Activated naive CD8-positive, alpha-beta T cell (primary cell): ENCODE data around the gene CTNNBIP1.
A peak's percentile ranks its signal among the peaks of the same experiment; 100 is the strongest.

ENCODE experiments used
- H3K27ac Mint-ChIP-seq: one replicate; pipeline ENCODE4 v1.8.0; 2021; ENCODE audit warnings: mixed read lengths
- H3K27me3 Mint-ChIP-seq: one replicate; pipeline ENCODE4 v1.8.0; 2021; ENCODE audit warnings: mixed read lengths
- H3K36me3 Mint-ChIP-seq: one replicate; pipeline ENCODE4 v1.8.0; 2021; ENCODE audit warnings: mixed read lengths
- H3K4me1 Mint-ChIP-seq: one replicate; pipeline ENCODE4 v1.8.0; 2021; ENCODE audit warnings: low read depth, mixed read lengths
- H3K4me3 Mint-ChIP-seq: one replicate; pipeline ENCODE4 v1.8.0; 2021; ENCODE audit warnings: mild to moderate bottlenecking, mixed read lengths
- H3K9me3 Mint-ChIP-seq: one replicate; pipeline ENCODE4 v1.8.0; 2021; ENCODE audit warnings: low read depth, mixed read lengths

The CTNNBIP1 gene

GRCh38 chr1:9891207-9891606 is 18.9 kb downstream of the CTNNBIP1 start:
- no peak overlapping the region for H3K27ac Mint-ChIP-seq
- no peaks in the 10 kb centered on the region for H3K27me3 Mint-ChIP-seq
- H3K9me3 Mint-ChIP-seq = no peaks in the 10 kb centered on the region
- no peaks in the 10 kb centered on the region for H3K36me3 Mint-ChIP-seq
- no peak overlapping the region for H3K4me3 Mint-ChIP-seq
- peaks cover 6% of the 10 kb centered on the region for H3K4me1 Mint-ChIP-seq

- Mint-ChIP-seq H3K27ac (no peak overlapping the region), H3K9me3 (no peaks in the 10 kb centered on the region), H3K4me1 (peaks cover 6% of the 10 kb centered on the region), H3K27me3 (no peaks in the 10 kb centered on the region), H3K36me3 (no peaks in the 10 kb centered on the region), H3K4me3 (no peak overlapping the region)
Observed at GRCh38 chr1:9890224-9890731, 19.8 kb downstream of the CTNNBIP1 start.

- peaks cover 6% of the 10 kb centered on the region for H3K4me1 Mint-ChIP-seq
- H3K27ac Mint-ChIP-seq = no peak overlapping the region
- no peak overlapping the region for H3K4me3 Mint-ChIP-seq
- H3K36me3 Mint-ChIP-seq = no peaks in the 10 kb centered on the region
- no peaks in the 10 kb centered on the region for H3K9me3 Mint-ChIP-seq
- no peaks in the 10 kb centered on the region for H3K27me3 Mint-ChIP-seq
Observed at GRCh38 chr1:9889411-9889810, 20.7 kb downstream of the CTNNBIP1 start.

- no peaks in the 10 kb centered on the region for H3K9me3 Mint-ChIP-seq
- H3K4me1 Mint-ChIP-seq = peaks cover 6% of the 10 kb centered on the region
- H3K27ac Mint-ChIP-seq = no peak overlapping the region
- no peaks in the 10 kb centered on the region for H3K27me3 Mint-ChIP-seq
- H3K4me3 Mint-ChIP-seq = no peak overlapping the region
- H3K36me3 Mint-ChIP-seq = no peaks in the 10 kb centered on the region
Observed at GRCh38 chr1:9888886-9889285, 21.2 kb downstream of the CTNNBIP1 start.

DNA sequence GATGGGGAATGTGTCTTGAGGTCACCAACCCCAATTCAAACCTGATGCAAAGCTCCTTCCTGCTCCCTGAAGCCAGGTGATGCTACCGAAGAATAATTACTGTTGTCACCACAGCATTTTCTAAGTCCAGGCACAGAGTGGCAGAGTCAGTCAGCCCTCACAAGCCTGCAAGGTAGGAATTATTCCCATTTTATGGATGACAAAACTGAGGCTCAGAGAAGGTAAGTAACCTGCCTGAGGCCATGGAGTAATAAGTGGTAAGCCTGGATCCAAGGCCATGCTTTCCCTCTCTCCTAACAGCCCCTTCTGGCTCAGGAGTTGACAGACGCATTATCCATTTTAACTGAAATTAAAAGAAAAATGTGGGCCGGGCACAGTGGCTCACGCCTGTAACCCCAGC is 23.0 kb downstream of the CTNNBIP1 start:
- no peak overlapping the region for H3K27ac Mint-ChIP-seq
- H3K9me3 Mint-ChIP-seq = no peaks in the 10 kb centered on the region
- H3K36me3 Mint-ChIP-seq = no peaks in the 10 kb centered on the region
- no peaks in the 10 kb centered on the region for H3K27me3 Mint-ChIP-seq
- H3K4me1 Mint-ChIP-seq = peaks cover 9% of the 10 kb centered on the region
- no peak overlapping the region for H3K4me3 Mint-ChIP-seq

DNA sequence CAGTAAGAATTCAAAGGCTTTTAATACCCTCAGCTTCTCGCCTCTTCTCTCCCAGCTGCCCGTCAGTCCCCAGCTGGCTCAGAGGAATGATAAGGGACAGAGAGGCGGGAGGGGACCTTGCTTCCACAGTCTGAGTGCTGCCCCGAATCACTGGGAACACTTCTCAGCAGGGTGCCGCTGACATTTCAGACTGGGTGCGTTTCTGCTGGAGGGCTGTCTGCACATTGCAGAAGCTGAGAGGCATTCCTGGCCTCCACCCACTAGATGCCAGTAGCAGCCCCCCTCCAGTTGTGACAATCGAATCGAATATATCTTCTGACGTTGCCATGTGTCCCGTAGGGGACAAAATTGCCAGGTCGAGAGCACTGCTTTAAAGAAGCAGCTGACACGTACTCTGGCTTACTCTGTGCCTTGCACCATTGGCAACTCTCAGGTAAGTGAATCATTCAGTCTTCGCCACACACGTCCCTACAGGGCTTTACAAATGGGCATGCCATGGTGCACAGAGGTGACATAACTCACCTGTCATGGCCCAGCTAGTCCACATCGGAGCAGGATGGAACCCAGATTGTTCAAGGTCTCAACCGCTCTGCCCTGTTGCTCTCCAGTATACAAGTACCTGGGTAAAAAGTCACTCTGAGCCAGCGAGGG is 23.9 kb downstream of the CTNNBIP1 start:
- Mint-ChIP-seq H3K4me3 (no peak overlapping the region), H3K4me1 (peaks cover 15% of the 10 kb centered on the region), H3K9me3 (no peaks in the 10 kb centered on the region), H3K27ac (no peak overlapping the region), H3K27me3 (no peaks in the 10 kb centered on the region), H3K36me3 (no peaks in the 10 kb centered on the region)

GRCh38 chr1:9884805-9885204 is 25.3 kb downstream of the CTNNBIP1 start:
- no peaks in the 10 kb centered on the region for H3K27me3 Mint-ChIP-seq
- H3K9me3 Mint-ChIP-seq = no peaks in the 10 kb centered on the region
- peaks cover 15% of the 10 kb centered on the region for H3K4me1 Mint-ChIP-seq
- H3K27ac Mint-ChIP-seq = no peak overlapping the region
- no peak overlapping the region for H3K4me3 Mint-ChIP-seq
- no peaks in the 10 kb centered on the region for H3K36me3 Mint-ChIP-seq

GRCh38 chr1:9883585-9884449 is 26.3 kb downstream of the CTNNBIP1 start:
- no peaks in the 10 kb centered on the region for H3K9me3 Mint-ChIP-seq
- H3K4me3 Mint-ChIP-seq = no peak overlapping the region
- no peaks in the 10 kb centered on the region for H3K27me3 Mint-ChIP-seq
- peaks cover 15% of the 10 kb centered on the region for H3K4me1 Mint-ChIP-seq
- no peaks in the 10 kb centered on the region for H3K36me3 Mint-ChIP-seq
- H3K27ac Mint-ChIP-seq = no peak overlapping the region

DNA sequence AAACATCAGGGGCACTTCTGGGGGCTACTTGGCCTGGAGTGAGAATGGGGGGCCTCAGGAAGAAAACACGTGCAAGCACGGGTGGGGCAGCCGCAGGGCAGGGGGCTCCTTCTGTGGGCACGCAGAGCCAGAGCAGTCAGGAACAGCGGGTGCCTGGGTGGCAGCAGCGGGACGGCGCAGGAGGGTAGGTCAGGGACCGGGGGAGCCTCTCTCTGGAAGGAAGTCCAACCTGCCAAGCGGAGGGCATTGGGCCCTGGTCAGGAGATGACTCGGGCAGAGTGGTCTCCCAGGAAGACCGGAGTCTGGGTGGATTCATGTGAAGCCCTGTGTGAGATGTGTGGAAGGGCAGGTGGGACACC is 27.1 kb downstream of the CTNNBIP1 start:
- no peaks in the 10 kb centered on the region for H3K36me3 Mint-ChIP-seq
- H3K9me3 Mint-ChIP-seq = no peaks in the 10 kb centered on the region
- H3K4me3 Mint-ChIP-seq = no peak overlapping the region
- peaks cover 15% of the 10 kb centered on the region for H3K4me1 Mint-ChIP-seq
- H3K27ac Mint-ChIP-seq = peak overlapping the region; percentile 83
- no peaks in the 10 kb centered on the region for H3K27me3 Mint-ChIP-seq

DNA sequence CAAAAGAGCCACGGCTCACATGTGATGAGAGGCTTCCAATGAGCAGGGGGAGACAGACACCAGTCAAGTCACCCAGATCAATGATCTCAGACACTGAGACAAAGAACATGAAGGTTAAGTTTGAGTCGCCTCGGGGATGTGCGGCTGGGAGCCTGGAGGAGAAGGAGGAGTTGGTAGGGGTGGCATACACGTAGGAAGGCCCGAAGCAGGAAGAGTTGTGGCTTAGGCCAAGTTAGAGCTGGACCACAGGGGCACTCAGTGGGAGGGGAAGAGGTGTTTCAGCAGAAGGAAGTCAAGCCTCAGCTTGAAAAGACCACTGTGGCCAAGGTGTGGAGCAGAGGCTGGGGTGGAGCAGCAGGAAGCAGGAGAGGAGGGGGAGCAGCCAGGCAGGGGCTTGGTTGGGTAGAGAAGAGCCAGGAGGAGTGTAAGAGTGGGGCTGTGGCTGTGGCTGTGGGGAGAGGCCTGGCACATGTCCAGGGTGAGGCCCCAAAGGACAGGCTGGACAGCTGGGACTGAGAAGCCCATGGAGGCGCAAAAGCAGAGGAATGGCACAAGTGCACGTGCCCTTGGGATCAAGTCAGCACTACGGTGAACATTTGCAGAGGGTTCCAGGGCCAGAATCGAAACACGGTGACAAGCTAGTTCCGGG is 27.6 kb downstream of the CTNNBIP1 start:
- Mint-ChIP-seq H3K4me3 (peak overlapping the region; percentile 49), H3K4me1 (peaks cover 15% of the 10 kb centered on the region), H3K27me3 (no peaks in the 10 kb centered on the region), H3K9me3 (no peaks in the 10 kb centered on the region), H3K36me3 (no peaks in the 10 kb centered on the region), H3K27ac (peak overlapping the region; percentile 83)

- peak overlapping the region; percentile 83 for H3K27ac Mint-ChIP-seq
- H3K27me3 Mint-ChIP-seq = no peaks in the 10 kb centered on the region
- H3K4me3 Mint-ChIP-seq = no peak overlapping the region
- H3K4me1 Mint-ChIP-seq = peaks cover 15% of the 10 kb centered on the region
- no peaks in the 10 kb centered on the region for H3K9me3 Mint-ChIP-seq
- H3K36me3 Mint-ChIP-seq = no peaks in the 10 kb centered on the region
Observed at GRCh38 chr1:9881838-9882249, 28.2 kb downstream of the CTNNBIP1 start.

DNA sequence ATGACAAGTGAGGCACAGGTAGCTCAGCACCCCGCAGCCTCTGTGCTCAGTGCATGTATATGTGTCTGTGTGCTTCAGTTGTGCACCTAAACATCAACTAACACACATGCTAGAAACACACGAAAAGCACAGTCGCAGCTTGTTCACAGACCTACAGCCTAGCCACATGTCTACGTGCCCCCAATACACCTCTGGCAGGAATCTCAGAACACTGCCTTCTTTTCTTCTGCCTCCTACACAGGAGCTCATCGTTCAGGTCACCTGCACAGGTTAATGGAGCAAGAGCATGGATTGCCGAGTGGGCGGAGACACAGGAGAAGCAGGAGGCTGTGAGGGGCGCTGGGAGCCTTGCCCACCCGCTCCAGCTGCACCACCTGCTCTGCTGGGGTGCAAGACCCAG is 31.7 kb downstream of the CTNNBIP1 start:
- Mint-ChIP-seq H3K27ac (no peak overlapping the region), H3K4me3 (no peak overlapping the region), H3K4me1 (peaks cover 16% of the 10 kb centered on the region), H3K27me3 (no peaks in the 10 kb centered on the region), H3K36me3 (no peaks in the 10 kb centered on the region), H3K9me3 (no peaks in the 10 kb centered on the region)

- Mint-ChIP-seq H3K27me3 (no peaks in the 10 kb centered on the region), H3K36me3 (no peaks in the 10 kb centered on the region), H3K9me3 (no peaks in the 10 kb centered on the region), H3K4me1 (peaks cover 16% of the 10 kb centered on the region), H3K27ac (no peak overlapping the region), H3K4me3 (no peak overlapping the region)
Observed at GRCh38 chr1:9877962-9878361, 32.1 kb downstream of the CTNNBIP1 start.

GRCh38 chr1:9875636-9876000 is 34.5 kb downstream of the CTNNBIP1 start:
- H3K27me3 Mint-ChIP-seq = no peaks in the 10 kb centered on the region
- H3K4me3 Mint-ChIP-seq = no peak overlapping the region
- no peak overlapping the region for H3K27ac Mint-ChIP-seq
- H3K36me3 Mint-ChIP-seq = no peaks in the 10 kb centered on the region
- peaks cover 3% of the 10 kb centered on the region for H3K4me1 Mint-ChIP-seq
- no peaks in the 10 kb centered on the region for H3K9me3 Mint-ChIP-seq

DNA sequence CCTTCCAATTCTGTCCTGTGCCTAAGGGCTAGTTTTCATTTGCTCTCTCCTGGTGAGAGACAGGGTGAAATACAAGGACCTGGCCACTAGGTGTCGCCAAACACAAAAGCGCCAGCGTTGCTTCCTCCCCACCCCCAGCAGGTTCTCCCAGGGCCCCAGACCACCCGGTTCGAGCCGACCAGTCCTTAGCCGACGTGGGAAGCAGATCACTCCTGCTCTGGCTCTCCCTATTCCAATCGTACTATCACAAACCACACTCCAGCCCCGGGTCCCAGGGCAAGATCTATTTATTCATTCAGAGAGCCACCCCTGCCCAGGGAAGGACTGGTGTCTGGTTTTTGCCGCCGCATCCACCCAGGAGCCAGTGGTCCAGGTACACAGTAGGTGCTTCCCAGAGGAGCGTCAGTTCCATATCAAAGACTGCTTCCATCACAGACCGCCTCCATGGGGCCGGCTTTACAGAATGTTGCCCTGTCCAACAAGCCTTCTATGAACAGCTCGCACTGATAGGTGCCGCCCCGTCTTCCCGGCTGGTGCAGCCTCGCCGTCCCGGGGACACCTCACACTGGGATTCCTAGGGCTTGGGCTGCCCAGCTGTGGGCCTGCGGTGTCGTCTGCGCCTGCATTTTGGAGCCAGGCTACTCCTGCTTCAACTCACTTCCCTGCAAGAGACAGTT is 35.0 kb downstream of the CTNNBIP1 start:
- Mint-ChIP-seq H3K27me3 (no peaks in the 10 kb centered on the region), H3K27ac (no peak overlapping the region), H3K36me3 (no peaks in the 10 kb centered on the region), H3K9me3 (no peaks in the 10 kb centered on the region), H3K4me1 (peaks cover 3% of the 10 kb centered on the region), H3K4me3 (no peak overlapping the region)
